ENCODE measurements around the gene LRRFIP1.

- TF ChIP-seq CTCF (IDR thresholded peaks at IDR 0.05; ENCODE audit: low read depth, low read length) (no peak), EZH2phosphoT487 (IDR thresholded peaks at IDR 0.05; ENCODE audit: low read depth) (no peak)
Observed at GRCh38 chr2:237701859-237702390, 74.5 kb downstream of the LRRFIP1 start.
